Measurements from ENCODE around the gene BBOX1. TPM values are rescaled to one million over a fixed set of nuclear protein-coding genes. Genes with fewer than 3 reads are reported as not detected.

The BBOX1 gene
- total RNA-seq, 4 donors from 2014 or later: 28.6 to 51.0 (median 44.7) TPM

- Histone ChIP-seq H3K4me3 (no peak overlapping the region), H3K4me1 (no peaks in the 10 kb centered on the region), H3K27me3 (no peaks in the 10 kb centered on the region), H3K27ac (no peak overlapping the region), H3K36me3 (no peaks in the 10 kb centered on the region), H3K9me3 (no peaks in the 10 kb centered on the region)
- no peak for DNase-seq (ENCODE audit: low spot score in 2 of 2)
- TF ChIP-seq CTCF (IDR thresholded peaks at IDR 0.05): no peak
- TF ChIP-seq POLR2AphosphoS5 (IDR thresholded peaks at IDR 0.05): no peak
- TF ChIP-seq POLR2A (IDR thresholded peaks at IDR 0.05): no peak
- TF ChIP-seq EP300 (IDR thresholded peaks at IDR 0.05): no peak
- 94% methylated on average over 1 of the region's 1 CpG for WGBS
Observed at GRCh38 chr11:27141576-27141975, 101.0 kb downstream of the BBOX1 start.

- H3K27me3 ChIP-seq: no peaks in the 10 kb centered on the region
- H3K4me3 ChIP-seq: no peak overlapping the region
- WGBS: 89% methylated on average over 1 of the region's 1 CpG
- no peaks in the 10 kb centered on the region for H3K4me1 ChIP-seq
- H3K36me3 ChIP-seq: no peaks in the 10 kb centered on the region
- TF ChIP-seq POLR2AphosphoS5 (IDR thresholded peaks at IDR 0.05): no peak
- no peak for TF ChIP-seq EP300 (IDR thresholded peaks at IDR 0.05)
- no peak overlapping the region for H3K27ac ChIP-seq
- H3K9me3 ChIP-seq: no peaks in the 10 kb centered on the region
- no peak for DNase-seq (ENCODE audit: low spot score in 2 of 2)
Observed at GRCh38 chr11:27147916-27148315, 107.3 kb downstream of the BBOX1 start.

- no peak overlapping the region for H3K4me3 ChIP-seq
- no peak overlapping the region for H3K27ac ChIP-seq
- H3K36me3 ChIP-seq: no peaks in the 10 kb centered on the region
- H3K4me1 ChIP-seq: no peaks in the 10 kb centered on the region
- no peaks in the 10 kb centered on the region for H3K9me3 ChIP-seq
- TF ChIP-seq POLR2AphosphoS5 (IDR thresholded peaks at IDR 0.05) (no peak), POLR2A (IDR thresholded peaks at IDR 0.05) (no peak), EP300 (IDR thresholded peaks at IDR 0.05) (no peak), CTCF (IDR thresholded peaks at IDR 0.05) (no peak)
- DNase-seq (ENCODE audit: low spot score in 2 of 2): no peak
- no peaks in the 10 kb centered on the region for H3K27me3 ChIP-seq
Observed at GRCh38 chr11:27148506-27148905, 107.9 kb downstream of the BBOX1 start.

- no peaks in the 10 kb centered on the region for H3K4me1 ChIP-seq
- H3K36me3 ChIP-seq: no peaks in the 10 kb centered on the region
- H3K9me3 ChIP-seq: no peaks in the 10 kb centered on the region
- TF ChIP-seq CTCF (IDR thresholded peaks at IDR 0.05) (no peak), EP300 (IDR thresholded peaks at IDR 0.05) (no peak), POLR2AphosphoS5 (IDR thresholded peaks at IDR 0.05) (no peak), POLR2A (IDR thresholded peaks at IDR 0.05) (no peak)
- H3K27ac ChIP-seq: no peak overlapping the region
- WGBS: 69% methylated on average over 2 of the region's 2 CpGs
- H3K27me3 ChIP-seq: no peaks in the 10 kb centered on the region
- no peak overlapping the region for H3K4me3 ChIP-seq
- no peak for DNase-seq (ENCODE audit: low spot score in 2 of 2)
Observed at GRCh38 chr11:27150098-27150497, 109.5 kb downstream of the BBOX1 start.

GRCh38 chr11:27153136-27153535 lies 112.5 kb downstream of the BBOX1 start:
- no peak for DNase-seq (ENCODE audit: low spot score in 2 of 2)
- H3K4me1 ChIP-seq: no peaks in the 10 kb centered on the region
- 82% methylated on average over 1 of the region's 1 CpG for WGBS

More at GRCh38 chr11:27153136-27153535, 112.5 kb downstream of the BBOX1 start:
- Histone ChIP-seq H3K36me3 (no peaks in the 10 kb centered on the region), H3K27ac (no peak overlapping the region), H3K9me3 (no peaks in the 10 kb centered on the region), H3K27me3 (no peaks in the 10 kb centered on the region), H3K4me3 (no peak overlapping the region)
- TF ChIP-seq CTCF (IDR thresholded peaks at IDR 0.05): no peak
- TF ChIP-seq POLR2AphosphoS5 (IDR thresholded peaks at IDR 0.05): no peak
- TF ChIP-seq EP300 (IDR thresholded peaks at IDR 0.05): no peak
- no peak for TF ChIP-seq POLR2A (IDR thresholded peaks at IDR 0.05)

All from suprapubic skin (tissue), 4 donors.